GM12891 (cell line): ENCODE measurements around the gene ERCC6L2. TPM values are rescaled to one million over a fixed set of nuclear protein-coding genes. Genes with fewer than 3 reads are reported as not detected.
A peak's percentile ranks its signal among the peaks of the same experiment; 100 is the strongest.

Experiments used
- DNase-seq: peaks from one replicate; pipeline ENCODE4 v3.0.0; 2011; ENCODE audit warnings: low spot score; ENCODE audit not compliant: insufficient read length
- FAIRE-seq: peaks from 2 replicates; lab custom pipeline; 2011; peaks lifted over from hg19 to GRCh38; lab: Jason Lieb, UNC
- PAX5 ChIP-seq: IDR thresholded peaks from 2 replicates; pipeline ENCODE4 v1.6.1; 2011; ENCODE audit warnings: low read length, moderate library complexity, mild to moderate bottlenecking; ENCODE audit not compliant: insufficient read depth, severe bottlenecking
- POLR2A ChIP-seq: IDR thresholded peaks from 2 replicates; pipeline ENCODE4 v1.6.1; 2011; ENCODE audit warnings: low read depth, low read length, control low read depth
- POLR2AphosphoS5 ChIP-seq: IDR thresholded peaks from 2 replicates; pipeline ENCODE4 v1.6.1; 2011; ENCODE audit warnings: low read depth, low read length, control low read depth
- POU2F2 ChIP-seq: IDR thresholded peaks from 2 replicates; pipeline ENCODE4 v1.6.1; 2011; ENCODE audit warnings: low read depth, mild to moderate bottlenecking, control low read depth, low read length, moderate library complexity
- SPI1 ChIP-seq: IDR thresholded peaks from 2 replicates; pipeline ENCODE4 v1.6.1; 2011; ENCODE audit warnings: low read depth, low read length, control low read depth
- TAF1 ChIP-seq: IDR thresholded peaks from 2 replicates; pipeline ENCODE4 v1.6.1; 2011; ENCODE audit warnings: low read depth, low read length, control low read depth
- polyA plus RNA-seq: library from polyadenylated mRNA; unstranded; fragments of >200 nt; gene quantifications from one replicate; pipeline ENCODE4 v1.2.1, GENCODE V29; 2012; ENCODE audit warnings: low read depth, missing spikeins, inconsistent platforms; ENCODE audit not compliant: missing spikeins

ERCC6L2 gene, protein sequence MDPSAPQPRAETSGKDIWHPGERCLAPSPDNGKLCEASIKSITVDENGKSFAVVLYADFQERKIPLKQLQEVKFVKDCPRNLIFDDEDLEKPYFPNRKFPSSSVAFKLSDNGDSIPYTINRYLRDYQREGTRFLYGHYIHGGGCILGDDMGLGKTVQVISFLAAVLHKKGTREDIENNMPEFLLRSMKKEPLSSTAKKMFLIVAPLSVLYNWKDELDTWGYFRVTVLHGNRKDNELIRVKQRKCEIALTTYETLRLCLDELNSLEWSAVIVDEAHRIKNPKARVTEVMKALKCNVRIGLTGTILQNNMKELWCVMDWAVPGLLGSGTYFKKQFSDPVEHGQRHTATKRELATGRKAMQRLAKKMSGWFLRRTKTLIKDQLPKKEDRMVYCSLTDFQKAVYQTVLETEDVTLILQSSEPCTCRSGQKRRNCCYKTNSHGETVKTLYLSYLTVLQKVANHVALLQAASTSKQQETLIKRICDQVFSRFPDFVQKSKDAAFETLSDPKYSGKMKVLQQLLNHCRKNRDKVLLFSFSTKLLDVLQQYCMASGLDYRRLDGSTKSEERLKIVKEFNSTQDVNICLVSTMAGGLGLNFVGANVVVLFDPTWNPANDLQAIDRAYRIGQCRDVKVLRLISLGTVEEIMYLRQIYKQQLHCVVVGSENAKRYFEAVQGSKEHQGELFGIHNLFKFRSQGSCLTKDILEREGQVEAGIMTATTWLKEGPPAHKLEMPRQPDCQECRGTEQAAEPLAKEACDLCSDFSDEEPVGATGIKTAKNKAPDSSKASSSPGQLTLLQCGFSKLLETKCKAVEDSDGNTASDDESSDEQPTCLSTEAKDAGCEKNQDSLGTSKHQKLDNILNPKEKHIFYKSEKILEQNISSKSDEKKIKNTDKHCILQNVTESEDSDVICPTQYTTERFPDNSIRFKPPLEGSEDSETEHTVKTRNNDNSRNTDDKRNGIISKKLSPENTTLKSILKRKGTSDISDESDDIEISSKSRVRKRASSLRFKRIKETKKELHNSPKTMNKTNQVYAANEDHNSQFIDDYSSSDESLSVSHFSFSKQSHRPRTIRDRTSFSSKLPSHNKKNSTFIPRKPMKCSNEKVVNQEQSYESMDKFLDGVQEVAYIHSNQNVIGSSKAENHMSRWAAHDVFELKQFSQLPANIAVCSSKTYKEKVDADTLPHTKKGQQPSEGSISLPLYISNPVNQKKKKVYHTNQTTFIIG (N-terminal part only)
- 8.2 TPM for polyA plus RNA-seq

DNA sequence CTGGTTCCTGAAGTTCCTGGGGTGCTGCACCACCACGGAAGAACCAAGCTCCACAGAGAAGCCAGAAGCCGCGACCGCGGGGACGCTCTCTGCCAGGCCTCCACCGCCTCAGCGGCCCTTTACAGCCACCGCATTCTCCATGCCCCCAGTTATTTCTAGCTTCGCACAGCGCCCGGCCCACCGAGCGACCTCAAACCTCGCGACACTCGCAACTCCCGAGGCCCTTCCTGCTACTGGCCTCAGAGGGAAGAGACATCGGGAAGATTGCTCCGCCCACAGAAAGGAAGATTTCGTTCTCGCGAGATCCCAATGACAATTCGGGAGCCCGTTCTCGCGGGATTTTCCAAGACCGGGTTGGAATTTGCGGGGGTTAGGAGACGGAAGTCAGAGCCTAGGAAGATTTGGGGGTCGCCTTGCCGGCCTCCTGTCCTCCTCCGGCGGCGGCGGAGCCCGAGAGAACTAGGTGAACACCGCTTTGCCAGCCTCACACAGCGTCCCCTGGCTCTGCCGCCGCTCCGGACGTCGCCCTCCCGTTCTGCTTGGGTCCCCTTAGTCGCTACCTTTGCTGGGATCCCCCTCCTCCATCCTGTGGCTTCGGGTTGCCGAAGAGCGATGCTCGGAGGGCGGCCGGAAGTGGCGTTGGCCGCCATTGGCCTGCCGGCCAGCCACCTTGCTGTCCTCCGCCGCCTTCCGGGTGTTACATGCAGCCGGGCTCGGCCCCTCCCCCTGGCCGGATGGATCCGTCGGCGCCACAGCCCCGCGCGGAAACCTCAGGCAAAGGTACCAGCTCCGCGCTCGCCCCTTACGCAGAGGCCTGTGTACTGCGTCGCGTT, at the start of gene ERCC6L2:
ERCC6L2 (plus strand) TSS at position 387 of the 833 bp plus-strand sequence; CDS start at position 735, 348 bp downstream.
- DNase-seq (peak; percentile 70), FAIRE-seq (peak; percentile 95)
- TF ChIP-seq POLR2AphosphoS5 (peak; percentile 90), POLR2A (peak; percentile 80), SPI1 (0 out of 2 replicates have a peak, but pooled peaks have one; percentile 12), POU2F2 (peak; percentile 44; the same call in 1 of the 2 replicates), PAX5 (no peak), TAF1 (peak; percentile 98)

DNA sequence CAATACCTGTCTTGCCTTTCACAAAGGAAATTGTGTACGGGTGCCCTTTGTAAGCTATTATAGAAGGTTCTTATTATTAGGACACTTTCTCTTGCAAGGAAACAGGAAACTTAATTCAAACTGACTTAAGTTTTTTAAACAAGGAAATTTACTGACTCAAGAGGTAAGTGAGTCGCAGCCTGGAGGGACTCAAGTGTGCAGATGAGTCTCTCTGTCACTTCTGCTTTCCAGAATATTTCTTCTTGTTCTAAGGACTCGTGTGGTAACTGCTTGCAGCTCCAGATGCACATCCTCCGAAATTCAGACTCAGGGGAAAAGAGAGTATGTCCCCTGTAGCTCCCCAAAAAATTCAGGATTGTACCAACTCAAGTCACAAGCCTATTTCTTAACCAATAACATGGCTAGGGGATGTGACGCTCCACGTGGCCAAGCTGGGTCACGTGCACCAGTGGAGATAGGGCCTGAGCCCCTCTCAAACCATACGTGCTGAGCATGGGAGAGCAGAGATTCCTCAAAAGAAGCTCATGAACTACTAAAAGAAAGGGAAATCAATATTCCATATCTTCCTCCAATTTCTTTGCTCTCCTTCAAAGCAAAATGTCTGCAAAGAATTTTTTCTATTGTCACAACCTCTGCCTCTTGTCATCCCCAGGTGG, 49.2 kb upstream of the ERCC6L2 start:
- DNase-seq (no peak), FAIRE-seq (no peak)
- TF ChIP-seq POLR2AphosphoS5 (no peak), SPI1 (peak; percentile 54)

DNA sequence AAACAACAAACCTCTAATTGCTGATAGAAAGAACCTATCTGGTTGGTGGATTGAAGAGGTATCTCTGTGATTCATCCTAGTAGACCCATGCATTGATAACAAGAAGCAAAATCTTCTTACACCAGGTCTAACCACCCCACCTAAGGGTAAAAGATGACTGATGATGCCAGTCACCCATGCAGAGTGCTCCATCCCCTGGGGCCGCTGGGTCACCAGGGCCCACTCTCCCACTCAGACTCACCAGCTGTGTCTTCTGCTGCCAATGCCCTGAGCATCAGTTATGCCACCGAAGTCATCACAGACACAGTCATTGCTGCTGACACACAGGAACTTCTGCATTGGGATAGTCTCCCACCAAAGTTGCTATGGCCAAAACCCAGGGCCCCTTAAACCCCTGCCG, 44.7 kb upstream of the ERCC6L2 start:
- no peak for DNase-seq
- TF ChIP-seq POLR2A: no peak
- no peak for TF ChIP-seq POU2F2
- TF ChIP-seq SPI1: no peak
- TF ChIP-seq TAF1: no peak
- no peak for TF ChIP-seq PAX5
- no peak for TF ChIP-seq POLR2AphosphoS5
- FAIRE-seq: no peak

DNA sequence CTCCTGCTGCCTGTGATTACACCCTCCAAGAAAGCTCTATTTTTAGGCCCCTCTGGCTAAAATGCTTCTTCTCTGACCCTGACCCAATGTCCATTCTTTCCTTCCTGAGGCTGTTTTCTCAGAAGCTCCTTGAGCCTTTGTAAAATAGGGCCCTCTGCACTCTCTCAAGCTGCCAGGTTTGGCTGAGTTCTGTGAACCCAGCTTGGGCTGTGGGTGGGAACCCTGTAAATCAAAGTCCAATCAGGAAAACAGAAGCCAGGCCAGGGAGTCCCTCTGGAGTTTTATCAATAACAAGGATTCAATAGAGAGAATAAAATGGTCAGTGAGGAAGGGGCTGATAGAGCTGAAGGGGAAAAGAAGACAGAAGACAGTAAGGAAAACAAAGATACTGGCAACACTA, 43.7 kb upstream of the ERCC6L2 start:
- DNase-seq (no peak), FAIRE-seq (no peak)
- TF ChIP-seq POLR2AphosphoS5: no peak
- TF ChIP-seq POLR2A: no peak
- no peak for TF ChIP-seq POU2F2
- TF ChIP-seq PAX5: no peak
- no peak for TF ChIP-seq SPI1
- TF ChIP-seq TAF1: no peak

DNA sequence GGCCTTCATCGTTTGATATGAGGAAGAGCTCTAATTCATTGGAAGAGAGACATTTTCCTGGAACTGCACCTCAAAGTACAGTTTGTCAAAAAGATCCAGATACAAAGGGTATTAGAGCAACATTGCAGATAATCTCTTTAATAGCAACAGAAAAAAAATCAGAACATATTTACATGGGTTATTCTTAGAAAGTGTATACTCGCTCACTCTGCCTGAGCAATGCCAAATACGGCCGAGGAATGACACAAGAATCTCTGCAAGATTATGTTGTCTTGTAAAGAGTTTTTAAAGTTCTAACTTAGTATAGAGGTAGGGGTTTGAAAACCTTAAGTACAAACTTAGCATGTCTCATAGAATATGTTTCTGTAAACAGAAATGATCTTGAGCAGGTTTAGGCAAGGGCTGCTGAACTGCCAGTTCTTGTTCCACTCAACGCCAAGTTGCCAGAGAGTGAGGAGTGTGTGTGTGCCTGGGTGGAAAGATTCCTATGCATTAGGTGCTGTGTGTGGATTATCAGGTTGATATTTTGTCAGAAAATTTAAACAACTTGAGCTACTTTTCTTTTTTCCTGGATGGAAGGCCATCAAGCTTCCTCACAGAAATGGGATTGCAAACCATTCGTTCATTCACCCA, 41.8 kb upstream of the ERCC6L2 start:
- TF ChIP-seq SPI1: no peak
- no peak for TF ChIP-seq TAF1
- TF ChIP-seq POLR2A: no peak
- TF ChIP-seq PAX5: no peak
- no peak for TF ChIP-seq POU2F2
- TF ChIP-seq POLR2AphosphoS5: no peak
- no peak for DNase-seq
- no peak for FAIRE-seq

DNA sequence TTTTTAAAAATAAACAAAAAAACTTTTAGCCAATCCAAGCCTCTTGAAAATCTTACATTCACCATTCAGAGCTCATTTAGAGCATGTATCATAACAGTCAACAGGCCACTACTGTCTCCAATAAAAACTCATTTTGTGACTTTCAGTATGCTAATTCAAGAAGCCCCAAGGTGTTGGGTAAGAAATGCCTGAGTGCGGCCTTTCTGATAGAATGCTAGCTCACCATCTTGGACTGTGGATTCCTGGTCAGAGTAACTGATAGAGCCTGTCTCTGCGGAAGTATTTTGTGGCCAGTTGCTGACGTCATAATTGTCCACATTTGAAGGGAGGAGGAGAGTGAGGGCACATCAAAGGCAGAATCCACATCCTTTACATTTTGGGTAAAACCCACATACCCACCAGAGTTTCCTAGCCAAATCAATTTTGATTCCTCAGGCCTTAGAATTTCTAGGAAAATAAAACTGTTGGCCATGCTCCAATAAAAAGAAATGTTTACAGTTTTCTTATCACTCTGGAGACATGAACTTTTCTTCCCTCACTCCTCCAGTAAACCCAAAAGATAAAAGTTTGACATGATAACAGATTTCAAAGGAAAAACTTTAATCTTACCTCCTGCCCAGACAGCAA, 41.1 kb upstream of the ERCC6L2 start:
- no peak for FAIRE-seq
- TF ChIP-seq POU2F2 (no peak), SPI1 (no peak), PAX5 (no peak), TAF1 (no peak), POLR2A (no peak), POLR2AphosphoS5 (no peak)
- DNase-seq: no peak

DNA sequence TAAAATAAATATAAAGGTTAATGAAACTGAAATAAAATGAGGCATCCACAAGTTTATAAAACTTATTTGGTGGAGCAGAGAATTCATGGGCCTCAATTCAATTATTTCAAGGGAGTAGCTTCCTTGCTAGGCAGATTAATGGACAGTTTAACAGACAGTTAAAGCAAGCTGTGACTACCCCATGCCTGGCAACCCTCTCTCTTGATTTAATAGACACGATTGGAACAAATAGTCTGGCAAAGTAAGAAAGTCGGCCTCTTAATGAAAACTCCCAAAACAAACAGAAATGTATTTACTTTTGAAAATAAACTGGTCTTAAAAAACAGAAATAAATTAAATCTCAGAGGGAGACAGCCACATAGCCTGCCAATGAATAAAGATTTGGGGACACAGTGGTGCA, 40.1 kb upstream of the ERCC6L2 start:
- FAIRE-seq (no peak), DNase-seq (no peak)
- TF ChIP-seq PAX5 (no peak), POLR2A (no peak), SPI1 (no peak), POLR2AphosphoS5 (no peak), POU2F2 (no peak), TAF1 (no peak)
